Bronchial epithelial cell (primary cell): Measurements from ENCODE around the gene CAPN5. TPM values are rescaled to one million over a fixed set of nuclear protein-coding genes. Genes with fewer than 3 reads are reported as not detected.

Experiments used
- DNase-seq: peaks from one replicate; pipeline ENCODE4 v3.0.0-alpha.2; 2010; ENCODE audit warnings: low read depth
- FAIRE-seq: peaks from 2 replicates; lab custom pipeline; 2011; peaks lifted over from hg19 to GRCh38; lab: Jason Lieb, UNC
- H3K27me3 ChIP-seq: 2 replicates; pipeline ENCODE4 v1.5.1; 2011; ENCODE audit warnings: low read length; ENCODE audit not compliant: control insufficient read depth, insufficient read depth
- H3K36me3 ChIP-seq: 2 replicates; pipeline ENCODE4 v1.5.1; 2011; ENCODE audit warnings: low read length; ENCODE audit not compliant: control insufficient read depth, insufficient read depth
- H3K4me3 ChIP-seq: 2 replicates; pipeline ENCODE4 v1.5.1; 2011; ENCODE audit warnings: mild to moderate bottlenecking, low read depth, low read length, control low read depth
- total RNA-seq: library from RNA; depleted of rRNA; stranded (reverse); fragments of >200 nt; gene quantifications from 2 replicates; pipeline ENCODE4 v1.2.1, GENCODE V29; 2014
- TF ChIP-seq, protein P1 (sequence below): IDR thresholded peaks from 2 replicates; pipeline ENCODE4 v1.5.1; 2011; ENCODE audit warnings: mild to moderate bottlenecking, moderate library complexity, low read length, control low read depth, inconsistent platforms; ENCODE audit not compliant: insufficient read depth, severe bottlenecking

The CAPN5 gene
- total RNA-seq, 1 donor from 2014 or later: 3.2 TPM

GRCh38 chr11:77092382-77092781, 25.6 kb downstream of the CAPN5 start:
- Histone ChIP-seq H3K4me3 (no peak overlapping the region), H3K36me3 (no peaks in the 10 kb centered on the region), H3K27me3 (no peaks in the 10 kb centered on the region)
- no peak for DNase-seq
- no peak for FAIRE-seq
- TF ChIP-seq, protein P1, sequence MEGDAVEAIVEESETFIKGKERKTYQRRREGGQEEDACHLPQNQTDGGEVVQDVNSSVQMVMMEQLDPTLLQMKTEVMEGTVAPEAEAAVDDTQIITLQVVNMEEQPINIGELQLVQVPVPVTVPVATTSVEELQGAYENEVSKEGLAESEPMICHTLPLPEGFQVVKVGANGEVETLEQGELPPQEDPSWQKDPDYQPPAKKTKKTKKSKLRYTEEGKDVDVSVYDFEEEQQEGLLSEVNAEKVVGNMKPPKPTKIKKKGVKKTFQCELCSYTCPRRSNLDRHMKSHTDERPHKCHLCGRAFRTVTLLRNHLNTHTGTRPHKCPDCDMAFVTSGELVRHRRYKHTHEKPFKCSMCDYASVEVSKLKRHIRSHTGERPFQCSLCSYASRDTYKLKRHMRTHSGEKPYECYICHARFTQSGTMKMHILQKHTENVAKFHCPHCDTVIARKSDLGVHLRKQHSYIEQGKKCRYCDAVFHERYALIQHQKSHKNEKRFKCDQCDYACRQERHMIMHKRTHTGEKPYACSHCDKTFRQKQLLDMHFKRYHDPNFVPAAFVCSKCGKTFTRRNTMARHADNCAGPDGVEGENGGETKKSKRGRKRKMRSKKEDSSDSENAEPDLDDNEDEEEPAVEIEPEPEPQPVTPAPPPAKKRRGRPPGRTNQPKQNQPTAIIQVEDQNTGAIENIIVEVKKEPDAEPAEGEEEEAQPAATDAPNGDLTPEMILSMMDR: no peak

GRCh38 chr11:77093056-77093891, 26.5 kb downstream of the CAPN5 start:
- H3K36me3 ChIP-seq: no peaks in the 10 kb centered on the region
- TF ChIP-seq, protein P1: no peak
- FAIRE-seq (no peak), DNase-seq (no peak)
- no peak overlapping the region for H3K4me3 ChIP-seq
- H3K27me3 ChIP-seq: no peaks in the 10 kb centered on the region

- no peak for FAIRE-seq
- no peak for DNase-seq
- H3K27me3 ChIP-seq: no peaks in the 10 kb centered on the region
These were observed 27.4 kb downstream of the CAPN5 start for GRCh38 chr11:77093987-77094840.

DNA sequence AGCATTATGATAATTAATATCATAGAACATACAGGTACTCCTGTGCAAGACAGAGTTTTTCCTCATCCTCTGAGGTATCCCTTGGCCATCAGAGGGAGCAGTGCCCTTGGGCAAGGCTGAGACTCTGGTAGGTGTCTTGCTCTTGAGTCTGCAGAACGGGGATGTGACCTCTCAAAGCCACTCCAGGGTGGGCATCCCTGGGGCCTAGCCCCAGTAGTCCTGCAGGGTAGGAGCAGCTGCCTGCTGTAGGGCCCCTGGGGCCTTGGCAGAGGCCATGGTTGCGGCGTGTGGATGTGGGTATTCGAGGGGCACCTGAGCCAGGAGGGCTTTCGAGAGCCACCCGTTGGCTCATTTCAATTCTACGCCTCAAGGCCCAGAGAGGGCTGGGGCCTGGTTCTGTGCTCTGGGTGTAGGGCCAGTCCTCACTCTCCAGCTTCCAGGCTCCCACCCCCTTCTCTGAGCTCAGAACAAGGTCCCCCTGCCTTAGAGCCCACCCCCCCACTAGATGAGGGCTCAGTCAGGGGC, 28.1 kb downstream of the CAPN5 start:
- DNase-seq (no peak), FAIRE-seq (no peak)
- Histone ChIP-seq H3K36me3 (no peaks in the 10 kb centered on the region), H3K27me3 (no peaks in the 10 kb centered on the region), H3K4me3 (no peak overlapping the region)
- TF ChIP-seq, protein P1: no peak

More at GRCh38 chr11:77093987-77094840, 27.4 kb downstream of the CAPN5 start:
- Histone ChIP-seq H3K36me3 (no peaks in the 10 kb centered on the region), H3K4me3 (no peak overlapping the region)
- TF ChIP-seq, protein P1: no peak

GRCh38 chr11:77095551-77096490, 29.1 kb downstream of the CAPN5 start:
- Histone ChIP-seq H3K27me3 (no peaks in the 10 kb centered on the region), H3K36me3 (no peaks in the 10 kb centered on the region), H3K4me3 (no peak overlapping the region)
- FAIRE-seq: no peak
- no peak for DNase-seq
- TF ChIP-seq, protein P1: no peak
